ENCODE results near the gene PTP4A1. TPM values are rescaled to one million over a fixed set of nuclear protein-coding genes. Genes with fewer than 3 reads are reported as not detected.
"Not testable (repeated sequence)": the region's sequence is repeated elsewhere in the genome, so short reads cannot be mapped to it uniquely, and the experiment has no call there.

The PTP4A1 gene
- total RNA-seq, result 40.2 and 43.4 TPM in 2 replicates

- peak; percentile 93 for DNase-seq (ENCODE audit: low read depth, low spot score)
Measured at GRCh38 chr6:63572044-63572746, at the start of gene PTP4A1, which contains the start of gene LOC128125822. Gene PTP4A1 (plus strand): TSS chr6:63572480. CDS start chr6:63576881, 4,401 bp downstream. Gene LOC128125822 (plus strand): TSS chr6:63572480.

- not testable (repeated sequence) for DNase-seq (ENCODE audit: low read depth, low spot score)
Measured at GRCh38 chr6:63522911-63523287, 49.4 kb upstream of the PTP4A1 start.

GRCh38 chr6:63523630-63524029, 48.6 kb upstream of the PTP4A1 start:
- no peak for DNase-seq (ENCODE audit: low read depth, low spot score)

- no peak for DNase-seq (ENCODE audit: low read depth, low spot score)
Measured at GRCh38 chr6:63525186-63525878, 46.9 kb upstream of the PTP4A1 start.

- no peak for DNase-seq (ENCODE audit: low read depth, low spot score)
Measured at GRCh38 chr6:63526931-63527330, 45.3 kb upstream of the PTP4A1 start.

DNA sequence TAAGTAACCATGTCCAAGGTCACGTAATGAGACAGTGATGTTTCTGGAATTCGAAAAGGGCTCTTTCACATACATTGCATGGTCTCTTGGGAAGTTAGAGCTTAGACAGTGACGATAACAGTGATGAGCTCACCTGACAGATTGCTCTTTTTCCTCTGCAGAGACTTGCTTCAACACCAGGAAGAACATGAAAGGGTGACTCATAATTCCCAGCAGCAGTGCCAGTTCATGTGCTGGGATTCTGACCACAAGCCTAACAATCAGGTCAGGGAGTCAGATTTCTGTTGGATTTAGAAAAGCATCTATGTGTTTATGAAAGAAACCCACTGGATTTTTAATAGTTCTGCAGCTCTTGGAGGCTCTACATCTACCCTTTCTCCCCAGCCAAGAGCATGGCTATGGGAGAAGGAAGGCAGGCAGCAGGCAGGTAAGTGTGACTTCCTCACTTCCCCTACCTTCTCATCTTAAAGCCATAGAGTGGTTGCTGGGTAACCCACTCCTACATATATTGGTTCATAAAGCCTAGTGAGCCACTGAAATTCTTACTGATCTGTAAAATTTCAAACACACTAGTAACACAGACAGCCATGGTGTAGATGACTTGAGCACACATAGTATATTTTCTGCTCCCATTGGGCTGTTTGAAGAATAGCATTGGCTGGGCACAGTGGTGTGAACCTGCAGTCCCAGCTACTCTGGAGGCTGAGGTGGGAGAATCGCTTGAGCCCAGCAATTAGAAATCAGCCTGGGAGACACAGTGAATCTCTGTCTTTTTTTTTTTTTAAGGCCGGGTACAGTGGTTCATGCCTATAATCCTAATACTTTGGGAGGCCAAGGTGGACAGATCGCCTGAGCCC, 44.4 kb upstream of the PTP4A1 start:
- DNase-seq (ENCODE audit: low read depth, low spot score), result peak; percentile 10

GRCh38 chr6:63529498-63529897, 42.8 kb upstream of the PTP4A1 start:
- no peak for DNase-seq (ENCODE audit: low read depth, low spot score)

DNA sequence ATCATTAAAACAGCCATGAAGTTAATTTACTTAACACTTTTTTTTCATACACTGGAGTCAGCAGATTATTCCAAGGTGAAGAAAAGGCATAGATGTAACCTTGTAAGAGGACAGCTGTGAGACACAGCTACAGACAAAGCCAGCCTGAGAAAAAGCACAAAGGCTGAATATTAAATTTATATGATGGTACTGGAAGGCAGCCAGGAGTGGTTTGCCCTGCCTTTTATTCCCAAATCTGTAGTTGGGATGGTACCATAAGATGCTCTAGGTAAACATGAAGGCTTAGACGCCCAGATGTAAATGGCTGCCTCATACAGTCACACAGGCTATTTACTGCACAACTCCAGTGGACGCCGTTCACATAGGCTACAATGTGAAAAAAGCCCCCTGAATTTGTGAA, 42.1 kb upstream of the PTP4A1 start:
- no peak for DNase-seq (ENCODE audit: low read depth, low spot score)

GRCh38 chr6:63530991-63531390, 41.3 kb upstream of the PTP4A1 start:
- no peak for DNase-seq (ENCODE audit: low read depth, low spot score)

GRCh38 chr6:63533026-63533425, 39.3 kb upstream of the PTP4A1 start:
- no peak for DNase-seq (ENCODE audit: low read depth, low spot score)

DNA sequence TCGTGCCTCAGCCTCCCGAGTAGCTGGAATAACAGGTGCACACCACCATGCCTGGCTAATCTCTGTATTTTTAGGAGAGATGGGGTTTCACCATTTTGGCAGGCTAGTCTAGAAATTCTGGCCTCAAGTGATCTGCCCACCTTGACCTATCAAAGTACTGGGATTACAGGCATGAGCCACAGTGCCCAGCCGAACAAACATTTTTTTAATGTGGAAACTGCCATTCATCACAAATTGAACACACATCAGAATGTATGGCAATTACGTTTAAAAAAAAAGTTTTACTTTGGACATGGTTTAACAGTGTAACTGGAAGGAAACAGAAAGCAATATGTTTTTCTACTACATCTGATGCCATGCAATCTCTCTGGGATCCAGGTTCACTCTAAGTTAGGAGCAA, 38.3 kb upstream of the PTP4A1 start:
- DNase-seq (ENCODE audit: low read depth, low spot score), result no peak

DNA sequence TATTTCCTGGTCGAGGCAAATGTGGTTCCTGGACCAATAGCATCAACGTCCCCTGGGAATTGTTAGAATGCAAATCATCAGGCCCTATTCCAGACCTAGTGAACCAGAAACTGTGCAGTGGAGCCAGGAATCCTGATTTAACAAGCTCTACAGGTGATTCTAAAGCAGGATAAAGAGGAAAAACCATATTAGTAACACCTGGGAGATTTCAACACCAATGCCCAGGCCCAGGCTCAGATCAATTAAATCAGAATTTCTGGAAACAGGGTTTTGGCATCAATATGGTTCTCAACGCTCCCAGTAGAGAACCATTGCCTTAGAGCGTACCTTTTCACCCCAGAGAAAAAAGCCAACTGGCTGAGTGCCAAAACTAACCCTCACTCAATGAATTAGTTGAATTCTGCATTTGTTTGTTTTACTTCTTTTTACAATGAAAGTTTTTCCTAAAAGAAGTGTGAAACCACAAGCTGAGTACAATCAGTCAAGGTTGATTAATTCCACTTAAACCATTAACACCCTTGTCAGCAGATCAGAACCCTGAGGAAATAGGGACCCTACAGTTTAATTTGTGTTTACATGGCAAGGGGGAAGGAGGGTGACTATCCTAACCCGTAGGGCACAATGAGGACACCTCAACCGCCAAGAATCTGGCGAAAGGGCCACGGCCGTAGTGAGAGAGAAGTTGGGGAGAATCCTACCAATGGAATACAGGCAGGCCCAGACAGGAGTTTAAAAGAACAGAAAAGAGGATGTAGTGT, 34.9 kb upstream of the PTP4A1 start:
- DNase-seq (ENCODE audit: low read depth, low spot score), result no peak

GRCh38 chr6:63537959-63538300, 34.4 kb upstream of the PTP4A1 start:
- DNase-seq (ENCODE audit: low read depth, low spot score), result no peak

DNA sequence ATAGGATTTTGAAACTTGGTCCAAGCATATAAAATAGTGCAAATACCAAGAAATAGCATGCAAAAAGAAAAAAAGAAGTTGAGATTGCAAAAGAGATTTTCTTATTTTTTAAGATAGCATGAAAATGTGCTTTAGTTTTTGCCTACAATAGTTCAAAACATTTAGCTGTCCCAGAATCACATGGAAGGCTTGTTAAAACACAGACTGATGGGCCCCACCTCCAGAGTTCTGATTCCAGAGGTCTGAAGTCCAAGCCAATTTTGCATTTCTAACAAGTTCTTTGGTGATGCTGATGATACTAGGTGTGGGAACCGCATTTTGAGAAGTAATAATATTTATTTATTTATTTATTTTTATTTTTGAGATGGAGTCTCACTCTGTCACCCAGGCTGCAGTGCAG, 33.7 kb upstream of the PTP4A1 start:
- DNase-seq (ENCODE audit: low read depth, low spot score), result no peak

GRCh38 chr6:63543001-63543400, 29.3 kb upstream of the PTP4A1 start:
- DNase-seq (ENCODE audit: low read depth, low spot score), result no peak

DNA sequence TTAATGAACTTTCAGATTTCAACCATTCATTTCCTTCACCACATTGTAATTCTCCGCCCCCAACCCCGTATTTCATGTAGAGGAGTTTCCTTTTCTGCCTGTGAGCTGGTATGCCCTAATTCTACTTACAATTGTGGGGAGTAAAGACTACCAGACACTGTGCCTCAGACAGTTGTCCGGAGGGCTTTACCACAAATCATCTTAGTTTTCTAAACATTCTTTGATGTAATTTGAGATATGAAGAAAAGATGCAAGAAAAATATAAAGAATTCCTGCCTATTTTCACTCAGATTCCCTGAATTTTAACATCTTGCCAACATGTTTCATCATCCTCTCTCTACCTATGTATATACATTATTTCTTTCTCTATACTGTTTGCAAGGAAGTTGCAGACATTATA, 28.3 kb upstream of the PTP4A1 start:
- DNase-seq (ENCODE audit: low read depth, low spot score), result no peak

DNA sequence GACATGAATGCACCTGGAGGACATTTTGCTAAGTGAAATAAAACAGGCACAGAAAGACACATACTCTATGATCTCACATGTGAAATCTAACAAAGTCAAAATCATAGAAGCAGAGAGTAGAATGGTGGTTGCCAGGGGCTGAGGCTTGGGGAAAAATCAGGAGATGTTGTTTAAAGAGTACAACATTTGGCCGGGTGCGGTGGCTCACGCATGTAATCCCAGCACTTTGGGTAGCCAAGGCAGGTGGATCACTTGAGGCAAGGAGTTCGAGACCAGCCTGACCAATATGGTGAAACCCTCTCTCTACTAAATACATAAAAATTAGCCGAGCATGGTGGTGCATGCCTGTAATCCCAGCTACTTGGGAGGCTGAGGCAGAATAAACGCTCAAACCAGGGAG, 26.0 kb upstream of the PTP4A1 start:
- DNase-seq (ENCODE audit: low read depth, low spot score), result no peak

- DNase-seq (ENCODE audit: low read depth, low spot score), result no peak
Measured at GRCh38 chr6:63546697-63547096, 25.6 kb upstream of the PTP4A1 start.

DNA sequence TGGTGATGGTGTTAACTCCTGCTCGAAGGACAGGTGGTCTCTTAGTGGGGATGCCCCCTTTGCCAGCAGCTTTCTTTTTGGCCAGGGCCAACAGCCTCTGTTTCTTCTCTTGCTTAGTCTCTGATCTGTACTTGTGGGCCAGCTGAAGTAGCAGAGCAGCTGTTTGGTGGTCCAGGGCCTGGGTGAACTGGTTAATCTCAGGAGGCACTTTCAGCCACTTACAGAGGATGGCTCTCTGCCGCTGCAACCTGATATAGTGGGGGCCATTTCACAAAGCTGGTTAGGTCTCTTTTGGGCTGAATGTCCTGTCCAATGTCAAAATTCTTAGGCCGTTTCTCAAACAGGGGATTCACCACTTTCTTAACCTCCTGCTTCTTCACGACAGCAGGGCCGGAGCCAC, 23.2 kb upstream of the PTP4A1 start:
- no peak for DNase-seq (ENCODE audit: low read depth, low spot score)

- DNase-seq (ENCODE audit: low read depth, low spot score), result no peak
Measured at GRCh38 chr6:63553208-63553607, 19.1 kb upstream of the PTP4A1 start.

DNA sequence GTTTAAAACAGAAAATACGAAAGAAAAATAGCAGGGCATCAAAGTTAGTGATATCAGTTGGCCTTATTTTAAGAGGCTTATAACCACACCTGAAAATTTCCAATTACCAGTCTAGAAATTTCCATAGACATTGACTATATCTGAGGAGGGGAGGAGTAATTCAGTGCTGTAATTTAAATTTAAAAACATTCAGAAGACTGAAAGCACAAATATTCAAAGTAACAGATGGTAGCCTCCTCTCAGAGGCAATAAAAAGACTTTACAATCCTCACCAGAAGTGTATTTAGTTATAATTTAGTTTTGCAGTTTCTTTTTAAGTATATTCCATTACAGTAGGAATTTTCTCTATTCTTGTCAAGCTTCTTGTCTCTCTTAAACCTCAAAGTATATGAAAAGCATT, 18.4 kb upstream of the PTP4A1 start:
- DNase-seq (ENCODE audit: low read depth, low spot score), result no peak

- no peak for DNase-seq (ENCODE audit: low read depth, low spot score)
Measured at GRCh38 chr6:63554782-63555181, 17.5 kb upstream of the PTP4A1 start.

All from pulmonary artery endothelial cell (primary cell).